ENCODE results near the gene LBHD1.
"Not testable (repeated sequence)": the region's sequence is repeated elsewhere in the genome, so short reads cannot be mapped to it uniquely, and the experiment has no call there.

DNA sequence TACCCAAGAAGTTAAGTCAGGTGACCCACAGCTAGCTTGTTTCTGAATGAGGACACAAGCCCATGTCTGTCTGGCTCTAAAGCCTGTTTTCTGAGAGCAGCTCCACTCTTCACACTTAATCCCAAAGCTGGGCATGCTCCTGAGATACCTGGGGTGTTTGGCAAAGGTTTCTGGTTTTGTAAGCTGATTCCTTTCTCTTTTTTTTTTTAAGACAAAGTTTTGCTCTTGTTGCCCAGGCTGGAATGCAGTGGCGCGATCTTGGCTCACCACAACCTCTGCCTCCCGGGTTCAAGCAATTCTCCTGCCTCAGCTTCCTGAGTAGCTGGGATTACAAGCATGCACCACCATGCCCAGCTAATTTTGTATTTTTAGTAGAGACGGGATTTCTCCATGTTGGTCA lies 21.6 kb upstream of the LBHD1 start:
- TF ChIP-seq, protein P1, sequence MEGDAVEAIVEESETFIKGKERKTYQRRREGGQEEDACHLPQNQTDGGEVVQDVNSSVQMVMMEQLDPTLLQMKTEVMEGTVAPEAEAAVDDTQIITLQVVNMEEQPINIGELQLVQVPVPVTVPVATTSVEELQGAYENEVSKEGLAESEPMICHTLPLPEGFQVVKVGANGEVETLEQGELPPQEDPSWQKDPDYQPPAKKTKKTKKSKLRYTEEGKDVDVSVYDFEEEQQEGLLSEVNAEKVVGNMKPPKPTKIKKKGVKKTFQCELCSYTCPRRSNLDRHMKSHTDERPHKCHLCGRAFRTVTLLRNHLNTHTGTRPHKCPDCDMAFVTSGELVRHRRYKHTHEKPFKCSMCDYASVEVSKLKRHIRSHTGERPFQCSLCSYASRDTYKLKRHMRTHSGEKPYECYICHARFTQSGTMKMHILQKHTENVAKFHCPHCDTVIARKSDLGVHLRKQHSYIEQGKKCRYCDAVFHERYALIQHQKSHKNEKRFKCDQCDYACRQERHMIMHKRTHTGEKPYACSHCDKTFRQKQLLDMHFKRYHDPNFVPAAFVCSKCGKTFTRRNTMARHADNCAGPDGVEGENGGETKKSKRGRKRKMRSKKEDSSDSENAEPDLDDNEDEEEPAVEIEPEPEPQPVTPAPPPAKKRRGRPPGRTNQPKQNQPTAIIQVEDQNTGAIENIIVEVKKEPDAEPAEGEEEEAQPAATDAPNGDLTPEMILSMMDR (IDR thresholded peaks at IDR 0.05; ENCODE audit: low read length), result not testable (repeated sequence)
- not testable (repeated sequence) for TF ChIP-seq EZH2 (IDR thresholded peaks at IDR 0.05; ENCODE audit: borderline replicate concordance, low read length)
